Umbilical cord (tissue), 2 donors: ENCODE results near the gene SLC66A1. TPM values are rescaled to one million over a fixed set of nuclear protein-coding genes. Genes with fewer than 3 reads are reported as not detected.

Source experiments
- DNase-seq: peaks from one replicate; pipeline ENCODE4 v3.0.0-alpha.2; 2015; ENCODE audit warnings: low spot score
- total RNA-seq: library from RNA; depleted of rRNA; stranded (reverse); fragments of >200 nt; gene quantifications from one replicate; pipeline ENCODE4 v1.2.3, GENCODE V29; 2014; ENCODE audit warnings: low replicate concordance; ENCODE audit not compliant: insufficient read depth

The SLC66A1 gene
- total RNA-seq, 1 donor from 2014 or later: 9.4 TPM

DNA sequence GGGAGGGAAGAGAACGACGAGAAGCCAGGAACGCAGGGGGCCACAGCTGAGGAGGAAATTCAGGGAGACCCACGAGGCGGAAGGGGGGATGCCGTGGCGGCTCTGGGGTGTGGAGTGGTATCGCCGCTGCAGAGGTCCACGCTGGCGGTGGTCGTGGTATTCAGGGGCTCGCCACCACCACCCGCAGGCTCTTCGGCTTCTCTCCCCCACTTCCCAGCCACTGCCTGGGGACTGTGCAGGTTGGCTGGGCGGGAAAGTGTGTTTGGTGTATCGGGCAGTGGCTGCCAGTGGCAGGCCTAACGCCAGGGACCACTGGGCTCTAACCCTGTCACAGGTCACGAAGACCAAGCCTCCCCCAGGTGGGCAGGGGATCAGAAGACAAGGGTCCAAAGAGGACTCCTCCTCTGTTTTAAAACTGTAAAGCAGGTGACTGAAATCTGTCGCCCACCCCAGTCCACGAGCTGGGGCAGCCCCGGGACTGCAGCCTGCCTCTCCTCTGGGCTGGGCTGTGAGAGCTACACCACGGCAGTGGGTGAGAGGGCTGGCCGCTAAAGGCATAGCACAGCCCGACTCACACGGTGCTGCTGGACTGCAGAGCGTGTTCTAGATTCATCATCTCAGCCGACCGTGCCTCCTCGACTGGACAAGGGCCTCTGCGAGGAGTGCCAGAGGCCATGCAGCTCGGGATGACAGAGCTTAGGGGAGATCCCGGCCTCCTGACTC lies 30.9 kb downstream of the SLC66A1 start:
- DNase-seq: no peak

DNA sequence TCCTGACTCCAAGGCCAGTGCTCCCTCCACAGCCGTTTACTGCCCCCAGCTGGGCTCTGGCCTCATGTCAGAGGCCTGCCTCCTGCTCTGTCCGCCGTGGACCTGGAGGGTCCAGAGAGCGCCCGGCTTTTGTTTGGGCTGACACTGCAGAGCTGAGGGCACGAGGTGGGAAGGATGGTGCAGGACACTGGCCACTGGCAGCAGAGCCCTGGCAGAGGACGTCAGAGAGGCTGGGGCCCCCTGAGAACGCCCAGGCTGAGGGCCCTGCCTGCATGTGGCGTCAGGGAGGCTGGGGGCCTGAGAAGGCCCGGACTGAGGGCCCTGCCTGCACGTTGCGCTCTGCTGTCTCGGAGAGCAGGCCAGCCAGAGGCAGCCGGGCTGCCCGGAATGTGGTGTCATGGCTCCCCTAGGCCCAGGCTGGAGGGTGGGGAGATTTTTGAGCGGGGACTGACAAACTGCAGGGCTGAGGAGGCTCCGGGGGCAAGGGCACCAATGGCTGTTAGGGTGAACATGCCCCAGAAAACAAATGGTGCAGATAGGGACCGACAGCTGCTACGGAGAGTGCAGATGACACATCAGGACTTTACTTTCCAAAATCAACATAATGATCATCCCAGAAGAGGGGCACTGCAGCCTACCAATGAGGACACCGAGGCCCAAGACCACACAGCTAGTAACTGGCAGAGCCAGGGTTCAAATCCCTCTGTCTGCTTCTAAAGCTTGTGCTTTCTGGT lies 31.7 kb downstream of the SLC66A1 start:
- DNase-seq: no peak

DNA sequence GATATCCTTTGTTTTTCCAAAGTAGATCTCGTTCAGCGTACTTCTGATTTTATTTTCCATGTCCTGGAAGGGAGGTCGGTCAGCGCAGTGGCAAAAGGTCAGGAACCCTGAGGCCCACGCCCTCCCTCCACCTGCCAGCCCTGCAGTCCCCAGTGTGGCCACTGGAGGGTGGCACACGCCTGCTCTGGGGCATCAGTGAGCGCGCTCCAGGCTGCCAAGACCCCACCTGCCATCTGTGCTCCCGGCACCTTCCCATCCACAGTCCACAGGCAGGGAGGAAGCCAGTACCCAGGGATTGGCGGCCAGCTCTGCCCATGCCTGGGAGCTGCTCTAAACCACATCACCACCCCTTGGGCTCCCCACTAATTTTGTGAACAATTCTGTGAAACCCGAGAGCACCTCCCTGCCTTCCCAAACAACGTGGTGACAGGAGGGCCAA lies 32.3 kb downstream of the SLC66A1 start:
- no peak for DNase-seq

DNA sequence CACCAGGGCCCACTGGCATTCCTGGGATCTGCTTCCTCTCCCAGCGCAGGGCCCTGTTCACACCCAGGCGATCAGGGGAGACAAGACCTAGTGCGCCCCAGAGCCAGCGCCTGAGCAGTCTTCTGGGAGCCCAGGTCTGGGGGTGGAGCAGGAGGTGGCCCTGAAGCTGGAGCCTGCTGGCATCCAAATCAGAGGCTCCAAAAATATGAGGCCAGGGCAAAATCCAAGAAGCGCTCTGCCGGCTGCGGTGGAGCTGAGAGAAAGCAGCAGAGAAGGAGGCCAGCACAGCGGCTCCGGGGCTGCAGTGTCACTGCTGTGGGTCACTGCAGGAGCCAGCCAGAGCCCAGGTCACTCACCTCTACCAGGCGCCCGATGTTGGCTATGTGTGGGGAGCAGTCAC lies 32.7 kb downstream of the SLC66A1 start:
- no peak for DNase-seq

DNA sequence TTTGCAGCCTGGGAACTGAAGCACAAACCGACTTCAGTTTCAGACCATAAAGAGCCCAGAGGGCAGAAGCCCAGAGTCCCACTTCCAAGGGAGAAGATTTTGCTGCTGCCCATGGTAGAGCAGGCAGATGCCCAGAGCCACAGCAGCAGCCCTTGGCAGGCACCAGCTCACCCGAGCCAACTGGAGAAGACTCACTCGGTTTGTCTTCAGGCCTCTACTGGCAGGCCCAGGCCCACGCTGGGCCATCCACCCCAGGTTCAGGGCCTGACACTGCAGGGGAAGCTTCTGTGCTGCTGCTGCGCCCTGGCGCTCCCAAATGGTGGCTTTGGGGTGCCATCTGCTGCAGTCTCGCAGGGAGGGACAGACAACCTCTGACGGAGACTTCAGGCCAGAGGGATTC lies 33.3 kb downstream of the SLC66A1 start:
- no peak for DNase-seq

DNA sequence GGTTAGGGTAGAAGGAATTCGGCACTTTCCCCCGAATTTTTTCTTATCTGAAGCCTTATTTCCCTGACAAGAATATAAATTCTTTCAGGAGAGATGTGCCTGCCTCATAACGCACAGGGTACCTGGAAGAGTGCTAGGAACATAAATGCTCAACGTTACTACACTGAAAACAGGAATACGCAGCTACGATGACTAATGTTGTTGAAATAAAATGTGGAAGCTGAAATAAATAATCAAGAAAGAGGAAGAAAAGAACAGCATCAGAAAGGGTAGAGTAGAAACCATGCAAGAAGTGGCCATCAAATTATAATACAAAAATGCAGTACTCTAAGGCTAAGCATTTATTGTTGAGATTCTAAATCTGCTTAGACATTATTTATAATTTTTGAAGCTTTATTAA lies 33.9 kb downstream of the SLC66A1 start:
- DNase-seq: no peak

DNA sequence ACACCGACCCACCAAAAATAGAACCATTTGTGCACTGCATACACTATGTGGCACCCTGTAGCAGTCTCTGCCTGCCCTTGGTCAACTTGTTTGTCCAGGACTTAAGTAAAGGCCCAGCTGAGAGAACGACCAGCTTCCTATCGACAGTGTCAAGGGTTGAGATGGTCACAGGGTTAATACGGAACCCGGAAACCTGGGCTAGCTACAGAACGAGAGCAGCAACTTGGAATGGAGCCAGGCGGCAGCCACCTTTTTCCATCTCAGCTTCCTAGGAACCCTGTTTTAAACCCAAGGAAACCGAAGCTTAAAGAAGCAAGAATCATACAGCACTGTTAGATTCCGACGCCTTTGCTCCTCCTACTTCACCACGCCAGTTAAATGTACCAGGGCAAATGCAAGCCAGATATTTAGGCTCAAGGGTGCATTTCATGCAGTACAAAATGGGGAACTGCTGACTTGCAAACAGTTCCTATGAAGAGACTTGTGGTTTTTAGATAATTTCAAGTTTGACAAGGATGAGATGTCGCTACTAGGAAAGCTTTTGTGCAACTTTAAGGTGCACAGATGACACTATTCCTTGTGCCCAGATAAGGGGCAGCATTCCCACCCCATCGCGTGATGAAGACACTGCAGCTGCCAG lies 35.5 kb downstream of the SLC66A1 start:
- no peak for DNase-seq

DNA sequence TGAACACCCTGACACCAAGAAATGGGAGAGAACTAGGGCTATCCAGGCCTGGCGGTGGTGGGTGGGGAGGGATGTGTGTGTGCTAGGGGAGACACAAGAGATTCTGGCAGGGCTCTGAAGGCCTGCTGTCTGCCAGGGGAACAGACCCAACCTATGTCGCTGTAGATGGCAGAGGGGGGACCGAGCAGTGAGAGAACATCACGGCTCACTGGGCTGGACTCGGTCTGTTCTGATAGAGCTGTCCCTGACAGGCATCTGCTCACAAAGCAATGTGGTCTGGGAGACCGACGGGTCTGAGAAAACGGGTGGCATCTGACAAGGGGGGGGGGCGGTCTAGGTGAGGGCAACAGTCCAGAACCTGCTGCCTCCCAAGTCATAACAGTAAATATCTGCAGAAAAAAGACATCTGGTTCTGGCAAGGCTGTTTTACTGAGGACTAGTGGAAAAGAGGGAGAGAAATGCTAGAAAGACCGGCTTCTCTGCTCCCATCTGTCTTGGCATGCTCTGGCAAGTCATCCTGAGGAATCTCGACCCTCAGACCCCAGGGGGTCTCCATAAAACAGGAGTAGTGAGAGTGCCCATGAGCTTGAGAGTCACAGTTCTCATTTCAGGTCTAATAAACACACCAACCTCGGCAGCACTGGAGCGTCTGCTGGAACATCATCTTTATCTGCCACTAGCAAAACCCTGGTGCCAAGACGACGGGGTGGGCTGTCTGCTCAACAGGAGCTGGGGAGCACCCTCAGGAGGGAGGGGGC lies 36.5 kb downstream of the SLC66A1 start:
- no peak for DNase-seq

DNA sequence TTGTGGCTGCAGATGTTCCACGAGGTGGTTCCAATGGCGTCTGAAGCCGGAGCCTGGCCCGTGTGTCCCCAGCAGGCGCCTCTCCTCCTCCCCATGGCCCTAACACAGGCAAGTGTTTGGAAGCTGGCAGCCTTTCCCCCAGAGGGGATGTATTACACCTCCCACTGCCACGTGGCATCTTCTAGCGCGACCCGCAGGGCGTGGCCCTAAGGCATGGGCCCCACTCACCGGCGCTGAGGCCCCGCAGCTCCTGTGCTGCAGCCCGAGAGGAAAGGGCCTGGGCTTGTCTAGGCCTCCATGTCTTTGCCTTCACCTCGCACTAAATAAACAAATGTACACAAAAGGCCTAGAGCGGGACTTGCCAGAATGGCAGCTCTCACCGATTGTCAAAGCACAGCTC lies 37.9 kb downstream of the SLC66A1 start:
- DNase-seq: no peak

DNA sequence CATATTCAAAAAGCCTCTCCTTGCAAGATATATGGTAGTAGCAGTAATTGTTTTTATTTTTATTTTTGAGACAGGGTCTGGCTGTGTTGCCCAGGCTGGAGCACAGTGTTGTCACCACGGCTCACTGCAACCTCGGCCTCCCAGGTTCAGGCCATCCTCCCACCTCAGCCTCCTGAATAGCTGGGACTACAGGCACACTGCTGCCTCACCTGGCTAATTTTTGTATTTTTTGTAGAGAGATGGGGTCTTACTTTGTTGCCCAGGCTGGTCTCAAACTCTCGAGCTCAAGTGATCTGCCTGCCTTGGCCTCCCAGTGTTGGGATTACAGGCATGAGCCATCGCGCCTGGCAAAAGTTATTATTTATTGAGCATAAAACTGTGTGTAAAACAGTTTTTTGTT lies 38.4 kb downstream of the SLC66A1 start:
- no peak for DNase-seq

DNA sequence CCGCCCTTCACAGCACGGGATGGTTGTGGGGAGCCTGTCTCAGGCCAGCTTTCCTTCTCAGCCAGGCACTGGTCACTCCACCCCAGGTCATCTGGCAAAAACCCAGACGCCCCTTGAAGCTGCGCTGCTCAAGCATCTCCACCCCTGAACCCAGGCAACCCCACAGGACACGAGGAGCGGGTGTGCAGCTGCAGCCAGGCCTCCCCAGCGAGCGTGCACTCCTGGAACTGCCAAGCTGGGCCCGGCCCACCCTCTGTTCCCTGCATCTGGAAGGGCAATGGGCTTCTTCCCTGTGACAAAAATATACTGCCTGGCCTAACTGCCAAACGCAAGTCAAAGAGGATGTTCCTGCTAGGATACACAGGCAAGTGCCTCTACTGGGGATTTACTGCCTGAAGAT lies 39.7 kb downstream of the SLC66A1 start:
- no peak for DNase-seq

DNA sequence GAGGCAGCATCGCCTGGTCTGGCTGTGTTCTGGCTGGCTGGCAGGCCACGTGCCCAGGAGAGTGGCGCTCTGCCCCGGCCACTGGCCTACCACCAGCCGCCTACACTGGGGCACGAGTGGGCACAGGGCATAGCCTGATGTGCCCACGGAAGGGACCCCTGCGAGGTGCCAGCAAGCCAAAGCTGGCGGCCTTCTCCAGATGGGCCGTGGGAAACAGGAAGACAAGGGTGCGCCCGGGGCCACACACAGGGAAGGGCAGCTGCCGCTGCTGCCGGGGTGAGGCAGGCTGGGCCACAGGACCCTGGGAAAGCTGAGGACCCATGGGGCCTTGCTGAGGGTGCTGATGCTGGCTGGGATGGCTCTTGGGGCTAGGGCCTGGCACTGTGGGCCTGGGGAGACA lies 40.7 kb downstream of the SLC66A1 start:
- no peak for DNase-seq

DNA sequence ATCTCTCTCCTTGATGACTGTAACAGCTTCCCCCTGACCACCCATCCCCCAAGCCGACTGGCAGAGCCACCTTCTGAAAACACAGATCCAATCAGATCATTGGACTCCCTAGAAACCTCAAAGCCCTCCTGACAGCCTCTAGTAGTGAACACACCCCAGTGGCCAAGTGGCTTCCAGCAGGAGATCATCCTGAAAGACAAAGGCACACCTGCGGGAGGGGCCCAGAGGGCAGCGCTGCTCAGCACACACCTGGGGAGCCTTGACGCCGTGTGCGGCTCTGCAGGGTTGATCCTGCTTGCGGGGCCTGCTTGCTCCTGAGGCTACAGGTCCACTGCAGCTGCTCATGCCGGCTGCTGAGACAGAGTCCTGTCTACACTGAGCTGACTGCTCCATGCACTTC lies 41.5 kb downstream of the SLC66A1 start:
- no peak for DNase-seq

DNA sequence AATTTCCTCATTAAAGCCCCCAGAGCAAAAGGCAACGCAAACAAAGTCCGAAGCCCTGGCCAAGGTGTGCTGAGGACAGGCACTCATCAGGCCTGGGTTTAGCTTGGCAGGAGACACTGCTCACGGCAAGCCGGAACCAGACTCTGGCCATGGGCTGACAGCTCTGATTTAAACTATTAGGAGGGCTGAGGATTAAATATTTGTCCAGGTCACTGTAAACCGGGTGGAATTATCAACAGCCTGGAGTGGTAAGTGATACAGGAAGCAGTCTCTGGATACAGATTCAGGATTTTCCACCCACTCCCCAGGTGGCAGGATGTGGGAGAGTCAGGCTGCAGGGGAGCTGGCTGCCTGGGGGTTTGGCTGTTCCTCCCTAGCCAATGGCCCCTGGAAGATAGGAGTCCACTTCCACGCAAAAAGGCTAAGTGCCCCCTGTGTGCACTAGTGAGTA lies 42.4 kb downstream of the SLC66A1 start:
- no peak for DNase-seq

DNA sequence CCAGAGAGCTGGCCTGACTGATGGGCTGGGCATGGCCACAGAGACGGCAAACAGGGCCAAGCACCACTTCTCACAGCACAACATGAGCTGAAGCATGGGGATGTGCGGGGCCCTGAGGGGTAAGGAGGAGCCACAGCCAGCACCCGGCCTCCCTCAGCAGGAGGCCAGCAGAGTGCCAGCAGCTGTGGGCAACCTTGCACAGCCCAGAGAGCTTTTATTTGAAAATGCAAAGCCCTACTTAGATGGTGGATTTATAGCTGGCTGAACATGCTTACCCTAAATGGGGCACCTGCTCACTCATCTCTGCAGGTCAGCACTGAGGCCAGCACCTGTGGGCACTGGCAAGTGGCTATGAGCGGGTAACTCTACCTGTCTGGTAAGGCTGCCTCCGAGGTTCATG lies 44.1 kb downstream of the SLC66A1 start:
- DNase-seq: no peak

DNA sequence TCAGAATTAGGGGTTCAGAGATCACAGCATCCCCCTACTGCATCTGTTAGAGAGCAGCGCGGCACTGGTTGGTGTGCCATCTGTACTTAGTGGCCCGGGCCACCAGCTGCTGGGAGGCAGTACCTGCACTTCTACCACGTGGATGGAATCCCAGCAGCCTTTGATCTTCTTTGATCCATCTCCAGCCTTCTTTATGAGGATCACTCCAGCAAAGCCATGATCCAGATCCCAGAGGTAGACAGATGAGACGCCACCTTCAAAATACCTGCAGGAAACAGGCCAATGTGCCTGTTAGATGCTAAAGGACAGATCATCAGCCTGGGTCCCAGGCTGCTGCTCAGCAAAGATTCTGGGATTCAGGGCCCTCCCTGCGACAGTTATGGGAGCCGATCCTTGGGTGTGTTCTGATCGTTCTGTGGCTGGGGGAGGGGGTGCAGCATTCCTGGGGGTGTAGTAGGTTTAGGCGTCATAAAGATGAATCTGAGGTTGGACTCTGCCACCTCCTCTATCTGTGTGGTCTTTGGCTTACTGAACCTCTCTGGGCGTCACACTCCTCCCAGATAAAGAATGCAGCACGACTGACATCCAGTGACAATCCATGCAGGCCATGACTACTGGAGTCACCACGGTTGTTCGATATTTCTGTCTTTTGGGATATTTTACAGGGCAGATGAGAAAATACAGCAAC lies 45.3 kb downstream of the SLC66A1 start:
- no peak for DNase-seq

DNA sequence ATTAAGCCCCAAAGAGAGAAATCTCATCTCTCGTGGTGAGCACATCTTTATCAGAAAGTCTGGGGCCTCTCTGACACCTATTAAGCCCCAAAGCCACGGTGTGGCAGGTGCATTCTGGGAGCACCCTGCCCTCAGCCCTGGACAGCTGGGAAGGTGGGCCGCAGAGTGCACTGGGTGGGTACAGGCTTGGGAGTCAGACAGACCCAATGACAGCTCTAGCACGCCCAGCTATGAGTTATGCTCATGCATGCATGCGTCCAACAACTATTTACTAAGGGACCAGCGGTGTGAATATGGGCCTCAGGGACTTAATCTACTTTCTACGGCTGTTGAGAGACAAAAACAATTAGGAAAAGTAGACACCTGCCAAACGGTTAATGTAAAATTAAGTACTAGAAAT lies 46.6 kb downstream of the SLC66A1 start:
- DNase-seq: no peak

DNA sequence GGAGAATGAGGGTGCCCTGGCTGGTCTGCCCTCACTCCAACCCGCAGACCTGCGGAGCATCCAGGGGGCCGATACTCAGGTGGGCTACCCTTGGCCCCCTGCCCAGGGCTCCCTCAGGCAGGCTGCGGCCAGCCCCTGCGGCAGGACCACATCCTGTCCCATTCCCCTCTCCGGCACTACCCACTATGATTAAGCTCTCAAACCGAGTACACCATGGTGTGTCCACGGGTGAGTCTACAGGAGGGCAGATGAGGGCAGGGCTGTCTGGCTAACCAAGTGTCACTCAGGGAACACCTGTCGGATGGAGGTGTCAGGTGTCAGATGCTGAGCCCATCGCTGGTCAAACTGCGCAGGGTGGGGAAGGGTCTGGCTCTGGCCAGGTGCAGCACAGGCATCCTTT lies 47.2 kb downstream of the SLC66A1 start:
- no peak for DNase-seq

DNA sequence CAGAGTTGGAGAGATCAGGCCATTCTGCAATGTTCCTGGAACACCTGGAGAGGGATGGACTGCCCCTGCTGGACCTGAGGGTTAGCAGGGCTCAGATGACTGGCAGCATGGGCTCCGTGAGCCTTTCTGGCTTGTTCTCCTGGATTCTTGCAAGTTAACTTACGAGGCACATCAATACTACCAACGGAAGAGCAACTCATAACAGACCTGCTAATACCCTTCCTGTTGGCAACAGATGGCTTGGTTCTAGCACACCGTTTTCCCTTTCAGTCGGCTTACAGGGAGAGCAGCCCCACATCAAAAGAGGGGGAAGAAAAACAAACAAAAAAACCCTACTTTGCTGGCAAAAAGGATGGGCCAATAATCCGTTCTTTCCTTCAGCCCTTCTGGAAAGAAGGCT lies 47.9 kb downstream of the SLC66A1 start:
- no peak for DNase-seq

DNA sequence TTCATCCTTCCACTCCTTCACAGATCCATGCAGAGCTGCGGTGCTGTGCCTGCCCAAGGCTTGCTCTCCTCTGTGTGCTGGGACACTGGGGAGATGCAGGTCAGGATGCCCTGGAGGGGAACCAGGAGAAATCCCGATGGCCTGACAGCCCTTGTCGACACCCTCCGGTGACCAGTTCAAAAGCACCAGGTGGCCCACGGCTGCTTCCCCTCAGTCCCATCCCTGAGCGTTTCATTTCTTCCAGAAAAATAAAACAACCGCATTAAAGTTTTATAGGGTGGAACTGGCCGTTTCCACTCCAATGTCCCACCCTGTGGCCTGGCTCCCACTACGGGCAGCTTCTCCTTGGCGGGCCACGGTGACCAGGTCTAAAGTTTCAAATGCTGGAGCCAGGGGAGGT lies 48.3 kb downstream of the SLC66A1 start:
- no peak for DNase-seq

DNA sequence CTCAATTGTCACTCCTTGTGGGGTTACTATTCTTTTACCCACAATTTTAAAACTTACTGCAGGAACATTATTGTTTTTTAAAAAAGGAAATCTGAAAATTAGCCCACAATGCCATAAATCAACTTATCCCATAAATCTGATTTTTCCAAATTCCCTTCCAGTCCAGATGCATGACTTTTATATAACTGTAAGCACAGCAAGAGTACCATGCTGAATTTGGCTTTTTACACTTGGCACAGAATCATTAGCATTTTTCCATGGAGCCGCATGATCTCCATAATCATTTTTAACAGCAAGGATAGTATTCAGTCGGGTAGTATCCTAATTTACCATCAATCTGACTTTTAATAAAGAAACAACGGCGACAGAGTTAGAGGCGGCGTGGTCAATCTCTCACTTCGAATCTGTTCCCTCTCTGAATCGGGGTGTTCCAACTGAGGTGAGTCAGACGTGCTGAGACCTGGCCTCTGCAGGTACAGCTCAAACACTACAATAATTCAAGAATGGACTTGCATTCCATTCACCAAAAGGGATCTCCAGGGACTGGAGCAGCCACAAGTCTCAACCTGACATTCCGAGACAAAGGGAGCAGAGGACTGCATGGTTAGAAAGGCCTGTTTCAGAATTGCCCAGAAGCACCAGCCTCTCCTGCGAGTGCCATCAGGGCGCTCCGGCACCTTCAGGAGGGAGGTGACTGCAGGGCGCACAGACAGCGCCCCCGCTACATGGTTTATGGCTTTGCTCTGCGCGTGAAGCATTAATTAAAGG lies 48.9 kb downstream of the SLC66A1 start:
- peak; percentile 75 for DNase-seq
